ENCODE measurements around the gene SNX10. TPM values are rescaled to one million over a fixed set of nuclear protein-coding genes. Genes with fewer than 3 reads are reported as not detected.

SNX10 gene
- total and polyA plus RNA-seq, 8 donors, result 2.9 to 23.5 (median 6.0) TPM

DNA sequence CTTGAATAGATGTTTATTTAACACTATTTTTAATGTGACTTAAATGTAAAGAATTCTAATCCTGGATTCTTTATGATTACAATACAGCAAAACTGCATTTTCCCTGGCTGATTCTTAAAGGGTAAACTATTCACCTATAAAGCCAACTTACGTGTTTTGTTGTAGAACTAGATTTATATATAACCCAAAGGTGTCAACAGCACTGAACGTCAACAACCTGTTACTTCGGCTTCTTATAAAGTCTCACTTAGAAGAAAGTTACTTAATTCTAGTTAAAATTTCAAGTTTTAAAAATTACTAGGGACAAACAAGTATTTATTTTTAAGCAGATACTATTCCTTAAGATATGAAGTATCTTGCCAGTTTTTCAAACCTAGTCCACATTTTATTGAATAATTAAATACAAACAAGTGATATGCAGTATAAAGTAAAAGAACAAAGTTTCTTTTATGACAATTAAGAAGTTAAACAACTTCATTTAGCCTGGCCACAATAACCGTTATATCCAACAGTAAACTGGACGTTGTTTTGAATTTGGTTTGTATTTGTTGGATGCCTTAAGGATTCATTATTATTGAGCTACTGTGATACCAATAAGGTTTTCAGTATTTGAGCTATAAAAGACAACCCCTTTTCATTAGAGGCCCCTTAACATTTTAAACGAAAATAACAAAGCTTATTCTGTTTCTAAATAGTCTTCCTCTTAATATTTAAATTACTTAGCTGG, 83.1 kb downstream of the SNX10 start:
- no peak for ATAC-seq
- peaks cover 0 to 5% (median 0%) of the 10 kb centered on the region in 4 donors for H3K27me3 ChIP-seq
- FAIRE-seq, result no peak
- H3K9me3 ChIP-seq, result no peaks in the 10 kb centered on the region
- peaks cover 0 to 4% (median 0%) of the 10 kb centered on the region in 3 donors for H3K4me1 ChIP-seq
- DNase-seq, result no peak
- no peak overlapping the region for H3K27ac ChIP-seq
- no peaks in the 10 kb centered on the region for H3K36me3 ChIP-seq
- 73 to 74% methylated on average over 6 of the region's 6 CpGs for WGBS, 2 donors
- TF ChIP-seq, protein P1, sequence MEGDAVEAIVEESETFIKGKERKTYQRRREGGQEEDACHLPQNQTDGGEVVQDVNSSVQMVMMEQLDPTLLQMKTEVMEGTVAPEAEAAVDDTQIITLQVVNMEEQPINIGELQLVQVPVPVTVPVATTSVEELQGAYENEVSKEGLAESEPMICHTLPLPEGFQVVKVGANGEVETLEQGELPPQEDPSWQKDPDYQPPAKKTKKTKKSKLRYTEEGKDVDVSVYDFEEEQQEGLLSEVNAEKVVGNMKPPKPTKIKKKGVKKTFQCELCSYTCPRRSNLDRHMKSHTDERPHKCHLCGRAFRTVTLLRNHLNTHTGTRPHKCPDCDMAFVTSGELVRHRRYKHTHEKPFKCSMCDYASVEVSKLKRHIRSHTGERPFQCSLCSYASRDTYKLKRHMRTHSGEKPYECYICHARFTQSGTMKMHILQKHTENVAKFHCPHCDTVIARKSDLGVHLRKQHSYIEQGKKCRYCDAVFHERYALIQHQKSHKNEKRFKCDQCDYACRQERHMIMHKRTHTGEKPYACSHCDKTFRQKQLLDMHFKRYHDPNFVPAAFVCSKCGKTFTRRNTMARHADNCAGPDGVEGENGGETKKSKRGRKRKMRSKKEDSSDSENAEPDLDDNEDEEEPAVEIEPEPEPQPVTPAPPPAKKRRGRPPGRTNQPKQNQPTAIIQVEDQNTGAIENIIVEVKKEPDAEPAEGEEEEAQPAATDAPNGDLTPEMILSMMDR (IDR thresholded peaks at IDR 0.05), result no peak
- intact Hi-C loops (cut with DNase I), result loop anchor here in 1 of 3 donors (5.0 kb wide), 1 partner anchor 292 kb away; no protein-coding TSS in a partner anchor
- H3K4me3 ChIP-seq, result no peak overlapping the region

DNA sequence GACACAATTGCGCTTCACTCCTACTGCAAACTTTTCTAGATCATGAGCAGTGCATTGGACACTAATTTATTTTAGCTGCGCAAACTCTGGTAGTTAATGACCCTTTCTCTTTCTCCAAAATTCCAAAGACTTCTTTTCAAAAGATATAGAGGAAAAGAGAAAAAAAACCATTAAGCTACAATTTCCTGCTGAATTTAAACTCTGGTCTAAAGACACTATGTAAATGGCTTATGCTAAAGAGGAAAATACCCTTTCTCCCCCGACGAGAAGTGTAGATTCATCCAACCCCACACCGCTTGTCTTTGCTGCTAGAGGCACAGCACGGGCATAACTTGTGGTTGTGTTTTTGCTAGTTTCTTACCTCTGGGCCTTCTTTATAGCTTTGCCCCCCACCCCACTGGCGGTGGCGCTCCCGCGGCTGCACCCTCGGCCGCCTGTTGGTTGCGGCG, 84.1 kb downstream of the SNX10 start:
- Histone ChIP-seq H3K4me1 (peaks cover 0 to 4% (median 0%) of the 10 kb centered on the region in 3 donors), H3K36me3 (no peaks in the 10 kb centered on the region), H3K27me3 (peaks cover 0 to 5% (median 0%) of the 10 kb centered on the region in 4 donors), H3K27ac (no peak overlapping the region), H3K9me3 (no peaks in the 10 kb centered on the region), H3K4me3 (peak overlapping the region; percentile 38 to 71 (median 46))
- no peak for DNase-seq
- TF ChIP-seq, protein P1 (IDR thresholded peaks at IDR 0.05), result no peak
- 9 to 10% methylated on average over 14 of the region's 14 CpGs for WGBS, 2 donors
- intact Hi-C loops (cut with DNase I), result no loop called here
- no peak for ATAC-seq
- FAIRE-seq, result no peak

DNA sequence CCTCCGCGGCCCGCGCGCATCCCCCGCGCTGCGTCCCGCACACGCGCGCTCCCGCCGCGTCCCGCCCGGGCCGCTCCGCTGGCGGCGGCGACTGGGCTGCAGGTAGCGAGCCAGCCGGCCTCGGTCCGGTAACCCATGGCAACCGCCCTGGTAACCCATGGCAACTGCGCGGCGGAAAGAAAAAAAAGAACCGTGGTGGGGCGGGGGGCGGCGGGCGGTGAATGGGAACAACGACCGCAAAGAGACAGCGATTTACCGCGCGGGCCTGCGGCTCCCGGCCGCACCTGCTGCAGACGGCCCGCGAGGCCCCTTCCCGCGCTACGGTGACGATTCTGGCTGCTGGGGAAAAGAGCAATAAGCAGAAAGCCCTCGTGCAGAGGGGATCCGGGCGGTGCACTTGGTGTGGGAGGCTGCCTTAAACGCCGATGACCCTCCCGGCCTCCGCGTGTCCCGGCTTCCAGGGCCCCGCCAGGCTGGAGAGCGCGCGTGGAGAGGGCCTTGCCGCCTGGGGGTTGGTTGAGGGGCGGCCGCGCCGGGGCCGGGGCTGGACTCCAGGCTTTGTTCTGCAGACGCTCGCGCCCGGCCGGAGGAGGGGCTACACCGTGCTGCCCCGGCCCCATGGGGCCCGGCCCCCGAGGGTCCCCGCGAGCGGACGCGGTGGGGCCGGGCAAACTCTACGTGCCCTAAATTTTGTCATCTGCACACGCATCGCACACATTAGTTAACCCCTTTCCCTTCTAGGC, 84.7 kb downstream of the SNX10 start:
- FAIRE-seq (no peak), ATAC-seq (peak; percentile 77 to 87 (median 82)), DNase-seq (peak; percentile 60 to 88 (median 82))
- H3K27ac ChIP-seq, result peak overlapping the region; percentile 61 to 78 (median 72)
- H3K36me3 ChIP-seq, result no peaks in the 10 kb centered on the region
- peaks cover 0 to 5% (median 0%) of the 10 kb centered on the region in 4 donors for H3K27me3 ChIP-seq
- H3K9me3 ChIP-seq, result no peaks in the 10 kb centered on the region
- intact Hi-C loops (cut with DNase I), result no loop called here
- WGBS, 2 donors, result 1% methylated on average over 78 to 88 of the region's 88 CpGs
- H3K4me1 ChIP-seq, result peaks cover 0 to 4% (median 0%) of the 10 kb centered on the region in 3 donors
- TF ChIP-seq, protein P1 (IDR thresholded peaks at IDR 0.05), result no peak
- peak overlapping the region; percentile 38 to 71 (median 46) for H3K4me3 ChIP-seq

DNA sequence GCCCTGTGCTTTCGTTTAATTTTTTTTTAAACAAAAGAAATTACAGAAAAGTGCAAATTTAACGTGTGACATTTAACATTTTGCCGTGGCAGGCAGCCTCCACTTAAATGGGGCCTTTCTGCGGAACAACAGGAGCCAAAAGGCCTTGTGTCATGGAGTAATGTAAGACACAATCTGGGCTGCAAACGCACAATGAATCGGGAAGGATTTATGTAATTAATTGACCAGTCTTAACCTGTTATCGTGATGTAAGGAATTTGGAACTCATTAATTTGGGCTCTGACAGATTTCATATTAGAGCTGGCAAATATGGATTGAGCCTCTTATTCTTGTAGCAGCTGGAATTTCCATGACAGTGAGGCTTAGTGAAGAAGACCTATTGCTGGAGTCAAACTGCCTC, 86.4 kb downstream of the SNX10 start:
- Histone ChIP-seq H3K4me3 (no peak overlapping the region), H3K27ac (no peak overlapping the region), H3K4me1 (peaks cover 0 to 4% (median 0%) of the 10 kb centered on the region in 3 donors), H3K9me3 (no peaks in the 10 kb centered on the region), H3K36me3 (no peaks in the 10 kb centered on the region), H3K27me3 (peaks cover 0 to 2% (median 0%) of the 10 kb centered on the region in 4 donors)
- FAIRE-seq (no peak), ATAC-seq (no peak), DNase-seq (no peak)
- WGBS, 2 donors, result 69 to 78% methylated on average over 7 of the region's 7 CpGs
- TF ChIP-seq, protein P1 (IDR thresholded peaks at IDR 0.05), result no peak
- intact Hi-C loops (cut with DNase I), result no loop called here

All from pancreas (tissue), 10 donors.